ENCODE measurements around the gene KCNK18.
A peak's percentile ranks its signal among the peaks of the same experiment; 100 is the strongest.

Gene KCNK18

GRCh38 chr10:117197189-117197588 lies at the start of gene KCNK18:
KCNK18 (plus strand) TSS chr10:117197489; CDS start chr10:117197489, 0 bp downstream.
- H3K27me3 ChIP-seq (ENCODE audit: control insufficient read depth, insufficient read depth, low read length): peaks cover 3% of the 10 kb centered on the region
- H3K4me1 ChIP-seq (ENCODE audit: control insufficient read depth, insufficient read depth, low read length): no peaks in the 10 kb centered on the region
- H3K27ac ChIP-seq (ENCODE audit: low read depth, low read length): no peak within 1 kb of the TSS
- no peak within 1 kb of the TSS for H3K4me3 ChIP-seq (ENCODE audit: low read length)
- no peak within 1 kb of the TSS for H3K9ac ChIP-seq (ENCODE audit: low read length)
- no peaks in the 10 kb centered on the region for H3K36me3 ChIP-seq (ENCODE audit: control insufficient read depth, insufficient read depth, low read length)

GRCh38 chr10:117148284-117148683 lies 49.0 kb upstream of the KCNK18 start:
- H3K4me1 ChIP-seq (ENCODE audit: control insufficient read depth, insufficient read depth, low read length): no peaks in the 10 kb centered on the region
- no peaks in the 10 kb centered on the region for H3K27me3 ChIP-seq (ENCODE audit: control insufficient read depth, insufficient read depth, low read length)
- no peak overlapping the region for H3K27ac ChIP-seq (ENCODE audit: low read depth, low read length)

GRCh38 chr10:117152668-117153067 lies 44.6 kb upstream of the KCNK18 start:
- peaks cover 6% of the 10 kb centered on the region for H3K27me3 ChIP-seq (ENCODE audit: control insufficient read depth, insufficient read depth, low read length)
- no peak overlapping the region for H3K27ac ChIP-seq (ENCODE audit: low read depth, low read length)
- no peak overlapping the region for H3K4me3 ChIP-seq (ENCODE audit: low read length)
- no peak overlapping the region for H3K9ac ChIP-seq (ENCODE audit: low read length)
- no peaks in the 10 kb centered on the region for H3K4me1 ChIP-seq (ENCODE audit: control insufficient read depth, insufficient read depth, low read length)
- no peaks in the 10 kb centered on the region for H3K36me3 ChIP-seq (ENCODE audit: control insufficient read depth, insufficient read depth, low read length)

More at GRCh38 chr10:117148284-117148683, 49.0 kb upstream of the KCNK18 start:
- H3K36me3 ChIP-seq (ENCODE audit: control insufficient read depth, insufficient read depth, low read length): no peaks in the 10 kb centered on the region
- no peak overlapping the region for H3K9ac ChIP-seq (ENCODE audit: low read length)
- no peak overlapping the region for H3K4me3 ChIP-seq (ENCODE audit: low read length)

GRCh38 chr10:117158297-117158696 lies 39.0 kb upstream of the KCNK18 start:
- Histone ChIP-seq H3K4me3 (ENCODE audit: low read length) (no peak overlapping the region), H3K36me3 (ENCODE audit: control insufficient read depth, insufficient read depth, low read length) (no peaks in the 10 kb centered on the region), H3K27me3 (ENCODE audit: control insufficient read depth, insufficient read depth, low read length) (peaks cover 29% of the 10 kb centered on the region), H3K9ac (ENCODE audit: low read length) (no peak overlapping the region), H3K27ac (ENCODE audit: low read depth, low read length) (no peak overlapping the region), H3K4me1 (ENCODE audit: control insufficient read depth, insufficient read depth, low read length) (no peaks in the 10 kb centered on the region)

- Histone ChIP-seq H3K4me3 (ENCODE audit: low read length) (no peak overlapping the region), H3K27me3 (ENCODE audit: control insufficient read depth, insufficient read depth, low read length) (peaks cover 34% of the 10 kb centered on the region)
Observed at GRCh38 chr10:117159390-117159789, 37.9 kb upstream of the KCNK18 start.

GRCh38 chr10:117160567-117160966 lies 36.7 kb upstream of the KCNK18 start:
- no peaks in the 10 kb centered on the region for H3K4me1 ChIP-seq (ENCODE audit: control insufficient read depth, insufficient read depth, low read length)
- no peak overlapping the region for H3K9ac ChIP-seq (ENCODE audit: low read length)
- no peaks in the 10 kb centered on the region for H3K36me3 ChIP-seq (ENCODE audit: control insufficient read depth, insufficient read depth, low read length)
- no peak overlapping the region for H3K4me3 ChIP-seq (ENCODE audit: low read length)
- no peak overlapping the region for H3K27ac ChIP-seq (ENCODE audit: low read depth, low read length)
- peaks cover 38% of the 10 kb centered on the region for H3K27me3 ChIP-seq (ENCODE audit: control insufficient read depth, insufficient read depth, low read length)

More at GRCh38 chr10:117159390-117159789, 37.9 kb upstream of the KCNK18 start:
- Histone ChIP-seq H3K4me1 (ENCODE audit: control insufficient read depth, insufficient read depth, low read length) (no peaks in the 10 kb centered on the region), H3K36me3 (ENCODE audit: control insufficient read depth, insufficient read depth, low read length) (no peaks in the 10 kb centered on the region), H3K9ac (ENCODE audit: low read length) (no peak overlapping the region), H3K27ac (ENCODE audit: low read depth, low read length) (no peak overlapping the region)

- no peaks in the 10 kb centered on the region for H3K36me3 ChIP-seq (ENCODE audit: control insufficient read depth, insufficient read depth, low read length)
- no peaks in the 10 kb centered on the region for H3K4me1 ChIP-seq (ENCODE audit: control insufficient read depth, insufficient read depth, low read length)
- H3K4me3 ChIP-seq (ENCODE audit: low read length): no peak overlapping the region
- H3K9ac ChIP-seq (ENCODE audit: low read length): no peak overlapping the region
- no peak overlapping the region for H3K27ac ChIP-seq (ENCODE audit: low read depth, low read length)
- H3K27me3 ChIP-seq (ENCODE audit: control insufficient read depth, insufficient read depth, low read length): peaks cover 46% of the 10 kb centered on the region
Observed at GRCh38 chr10:117161386-117162033, 35.8 kb upstream of the KCNK18 start.

- Histone ChIP-seq H3K27ac (ENCODE audit: low read depth, low read length) (no peak overlapping the region), H3K36me3 (ENCODE audit: control insufficient read depth, insufficient read depth, low read length) (no peaks in the 10 kb centered on the region), H3K4me3 (ENCODE audit: low read length) (no peak overlapping the region), H3K9ac (ENCODE audit: low read length) (no peak overlapping the region), H3K27me3 (ENCODE audit: control insufficient read depth, insufficient read depth, low read length) (peaks cover 52% of the 10 kb centered on the region), H3K4me1 (ENCODE audit: control insufficient read depth, insufficient read depth, low read length) (no peaks in the 10 kb centered on the region)
Observed at GRCh38 chr10:117162093-117163060, 34.9 kb upstream of the KCNK18 start.

- Histone ChIP-seq H3K4me3 (ENCODE audit: low read length) (peak overlapping the region; percentile 26), H3K27me3 (ENCODE audit: control insufficient read depth, insufficient read depth, low read length) (peaks cover 61% of the 10 kb centered on the region), H3K9ac (ENCODE audit: low read length) (no peak overlapping the region), H3K36me3 (ENCODE audit: control insufficient read depth, insufficient read depth, low read length) (no peaks in the 10 kb centered on the region), H3K27ac (ENCODE audit: low read depth, low read length) (no peak overlapping the region), H3K4me1 (ENCODE audit: control insufficient read depth, insufficient read depth, low read length) (no peaks in the 10 kb centered on the region)
Observed at GRCh38 chr10:117163061-117163953, 34.0 kb upstream of the KCNK18 start.

GRCh38 chr10:117163954-117164548 lies 33.2 kb upstream of the KCNK18 start:
- H3K36me3 ChIP-seq (ENCODE audit: control insufficient read depth, insufficient read depth, low read length): no peaks in the 10 kb centered on the region
- no peak overlapping the region for H3K9ac ChIP-seq (ENCODE audit: low read length)
- H3K4me3 ChIP-seq (ENCODE audit: low read length): no peak overlapping the region
- H3K27ac ChIP-seq (ENCODE audit: low read depth, low read length): no peak overlapping the region
- H3K27me3 ChIP-seq (ENCODE audit: control insufficient read depth, insufficient read depth, low read length): peaks cover 67% of the 10 kb centered on the region
- H3K4me1 ChIP-seq (ENCODE audit: control insufficient read depth, insufficient read depth, low read length): no peaks in the 10 kb centered on the region

- H3K27ac ChIP-seq (ENCODE audit: low read depth, low read length): no peak overlapping the region
- no peak overlapping the region for H3K9ac ChIP-seq (ENCODE audit: low read length)
- H3K27me3 ChIP-seq (ENCODE audit: control insufficient read depth, insufficient read depth, low read length): peaks cover 72% of the 10 kb centered on the region
- no peaks in the 10 kb centered on the region for H3K4me1 ChIP-seq (ENCODE audit: control insufficient read depth, insufficient read depth, low read length)
- peak overlapping the region; percentile 22 for H3K4me3 ChIP-seq (ENCODE audit: low read length)
- H3K36me3 ChIP-seq (ENCODE audit: control insufficient read depth, insufficient read depth, low read length): no peaks in the 10 kb centered on the region
Observed at GRCh38 chr10:117164592-117165537, 32.4 kb upstream of the KCNK18 start.

All from rectal smooth muscle tissue (tissue), 1 donor.